GM04503 (cell line): ENCODE data around the gene GLYATL3.

Source experiments
- DNase-seq: peaks from one replicate; pipeline ENCODE4 v3.0.0-alpha.2; 2012; ENCODE audit warnings: low read depth

The GLYATL3 gene

GRCh38 chr6:49514571-49515484 is 15.1 kb downstream of the GLYATL3 start:
- DNase-seq = no peak

GRCh38 chr6:49515485-49516146 is 15.9 kb downstream of the GLYATL3 start:
- DNase-seq = no peak

GRCh38 chr6:49516147-49516505 is 16.4 kb downstream of the GLYATL3 start:
- no peak for DNase-seq

GRCh38 chr6:49517919-49518318 is 18.2 kb downstream of the GLYATL3 start:
- DNase-seq = no peak

- no peak for DNase-seq
Observed at GRCh38 chr6:49519660-49520059, 19.9 kb downstream of the GLYATL3 start.

GRCh38 chr6:49522710-49523593 is 23.2 kb downstream of the GLYATL3 start:
- no peak for DNase-seq

GRCh38 chr6:49523901-49524300 is 24.2 kb downstream of the GLYATL3 start:
- no peak for DNase-seq

- DNase-seq = no peak
Observed at GRCh38 chr6:49524541-49524940, 24.8 kb downstream of the GLYATL3 start.

GRCh38 chr6:49526598-49526997 is 26.9 kb downstream of the GLYATL3 start:
- no peak for DNase-seq

GRCh38 chr6:49527320-49527719 is 27.6 kb downstream of the GLYATL3 start:
- DNase-seq = no peak

GRCh38 chr6:49528571-49528970 is 28.8 kb downstream of the GLYATL3 start:
- no peak for DNase-seq

GRCh38 chr6:49530141-49530776 is 30.5 kb downstream of the GLYATL3 start:
- no peak for DNase-seq

- DNase-seq = no peak
Observed at GRCh38 chr6:49531774-49532569, 32.2 kb downstream of the GLYATL3 start.

- DNase-seq = no peak
Observed at GRCh38 chr6:49535795-49536194, 36.1 kb downstream of the GLYATL3 start.

GRCh38 chr6:49539102-49539501 is 39.4 kb downstream of the GLYATL3 start:
- DNase-seq = no peak

- DNase-seq = no peak
Observed at GRCh38 chr6:49540614-49541013, 40.9 kb downstream of the GLYATL3 start.

- peak; percentile 80 for DNase-seq
Observed at GRCh38 chr6:49541210-49541724, 41.5 kb downstream of the GLYATL3 start.

- DNase-seq = no peak
Observed at GRCh38 chr6:49541936-49542335, 42.2 kb downstream of the GLYATL3 start.

GRCh38 chr6:49543087-49543858 is 43.5 kb downstream of the GLYATL3 start:
- no peak for DNase-seq

GRCh38 chr6:49546331-49546730 is 46.6 kb downstream of the GLYATL3 start:
- no peak for DNase-seq
